Neuronal stem cell (in vitro differentiated cells): ENCODE measurements around the gene MPG. TPM values are rescaled to one million over a fixed set of nuclear protein-coding genes. Genes with fewer than 3 reads are reported as not detected.

Source experiments
- DNase-seq: peaks from one replicate; pipeline ENCODE4 v3.0.0-alpha.2; 2013; ENCODE audit warnings: low spot score
- H2AFZ ChIP-seq: one replicate; pipeline ENCODE4 v1.6.1; 2013; ENCODE audit warnings: mild to moderate bottlenecking, low read length, inconsistent platforms
- H2AK5ac ChIP-seq: 2 replicates; pipeline ENCODE4 v1.6.1; 2013; ENCODE audit warnings: low read depth, mild to moderate bottlenecking, inconsistent platforms, low read length, moderate library complexity, mixed read lengths
- H2BK120ac ChIP-seq: 2 replicates; pipeline ENCODE4 v1.6.1; 2013; ENCODE audit warnings: low read depth, mild to moderate bottlenecking, inconsistent platforms, low read length, moderate library complexity, mixed read lengths
- H2BK12ac ChIP-seq: one replicate; pipeline ENCODE4 v1.6.1; 2013; ENCODE audit warnings: low read length, inconsistent platforms
- H2BK15ac ChIP-seq: 2 replicates; pipeline ENCODE4 v1.6.1; 2013; ENCODE audit warnings: mild to moderate bottlenecking, low read length, inconsistent platforms, mixed read lengths
- H2BK5ac ChIP-seq: one replicate; pipeline ENCODE4 v1.6.1; 2013; ENCODE audit warnings: inconsistent platforms, mild to moderate bottlenecking, low read length, moderate library complexity
- H3K14ac ChIP-seq: one replicate; pipeline ENCODE4 v1.6.1; 2013; ENCODE audit warnings: low read length, inconsistent platforms
- H3K18ac ChIP-seq: 2 replicates; pipeline ENCODE4 v1.6.1; 2013; ENCODE audit warnings: low read length, inconsistent platforms
- H3K23ac ChIP-seq: 2 replicates; pipeline ENCODE4 v1.6.1; 2013; ENCODE audit warnings: low read depth, mild to moderate bottlenecking, mixed read lengths, low read length, inconsistent platforms; ENCODE audit not compliant: poor library complexity
- H3K27ac ChIP-seq: replicated peaks from 3 replicates; pipeline ENCODE4 v1.5.1; 2013; ENCODE audit warnings: low read length, inconsistent platforms
- H3K27me3 ChIP-seq, 3 experiments: 2 replicates each; pipeline ENCODE4 v1.6.1; 2013; ENCODE audit warnings: low read length in 3 of 3, mild to moderate bottlenecking in 2 of 3, inconsistent platforms in 1 of 3, low read depth in 1 of 3, mixed read lengths in 1 of 3, moderate library complexity in 1 of 3; ENCODE audit not compliant: control insufficient read depth in 3 of 3, insufficient read depth in 3 of 3
- H3K36me3 ChIP-seq, 2 donors: replicated peaks in 1 of 2; 2 replicates each; pipeline ENCODE4 v1.6.1; 2013; ENCODE audit warnings: low read length in 2 of 2; ENCODE audit not compliant: control insufficient read depth in 2 of 2, insufficient read depth in 2 of 2
- H3K4ac ChIP-seq: 2 replicates; pipeline ENCODE4 v1.6.1; 2013; ENCODE audit warnings: inconsistent platforms, mild to moderate bottlenecking, low read length, moderate library complexity
- H3K4me1 ChIP-seq, 2 donors: 1 replicate in 1 of 2; 2 replicates in 1 of 2; pipeline ENCODE4 v1.6.1; 2013; ENCODE audit warnings: low read length in 2 of 2, low read depth in 1 of 2; ENCODE audit not compliant: control insufficient read depth in 2 of 2, insufficient read depth in 1 of 2
- H3K4me2 ChIP-seq: one replicate; pipeline ENCODE4 v1.6.1; 2013; ENCODE audit warnings: mild to moderate bottlenecking, low read length, inconsistent platforms; ENCODE audit not compliant: insufficient read depth, poor library complexity, severe bottlenecking
- H3K4me3 ChIP-seq, 2 donors: 2 replicates each; pipeline ENCODE4 v1.5.1; 2013; ENCODE audit warnings: low read length in 2 of 2, mild to moderate bottlenecking in 2 of 2, inconsistent platforms in 1 of 2, moderate library complexity in 1 of 2
- H3K79me1 ChIP-seq: one replicate; pipeline ENCODE4 v1.6.1; 2013; ENCODE audit warnings: low read depth, mild to moderate bottlenecking, inconsistent platforms, low read length, moderate library complexity
- H3K9ac ChIP-seq: one replicate; pipeline ENCODE4 v1.6.1; 2013; ENCODE audit warnings: mild to moderate bottlenecking, low read depth, low read length, inconsistent platforms; ENCODE audit not compliant: poor library complexity
- H3K9me3 ChIP-seq, 2 donors: replicated peaks in 1 of 2; 2 replicates each; pipeline versions ENCODE3 to v1.6.1; 2013; ENCODE audit warnings: low read length in 2 of 2, mild to moderate bottlenecking in 2 of 2, inconsistent platforms in 1 of 2, low read depth in 1 of 2, mixed read lengths in 1 of 2, moderate library complexity in 1 of 2; ENCODE audit not compliant: control insufficient read depth in 2 of 2, insufficient read depth in 1 of 2
- H4K8ac ChIP-seq: one replicate; pipeline ENCODE4 v1.6.1; 2013; ENCODE audit warnings: low read depth, mild to moderate bottlenecking, inconsistent platforms, low read length, moderate library complexity
- H4K91ac ChIP-seq: one replicate; pipeline ENCODE4 v1.6.1; 2013; ENCODE audit warnings: low read length, low read depth, mild to moderate bottlenecking, inconsistent platforms; ENCODE audit not compliant: poor library complexity
- WGBS, 2 donors: extraction: QIAGEN DNeasy Blood & Tissue Kit; methylation state at CpG; one replicate each; pipeline ENCODE4 v1.1.7; 2013; ENCODE audit warnings: missing lambda C conversion rate in 2 of 2, mixed read lengths in 1 of 2; ENCODE audit not compliant: insufficient read length in 2 of 2, insufficient replicate concordance in 1 of 2; ENCODE audit errors: extremely low coverage in 2 of 2; 5-methylcytosine and 5-hydroxymethylcytosine counted together
- small RNA-seq: library from polyadenylated mRNA; stranded (forward); fragments of <200 nt; extraction: miRNeasy Mini kit (QIAGEN cat#:217004); gene quantifications from one replicate; pipeline ENCODE3, GENCODE V24; 2013; ENCODE audit not compliant: insufficient read depth

Gene MPG

GRCh38 chr16:130533-131173, 52.6 kb downstream of the MPG start:
- WGBS, 2 donors, result no CpG with 5 or more reads among the region's 15 CpGs
- H3K4ac ChIP-seq, result no peak overlapping the region

GRCh38 chr16:132120-132519, 54.1 kb downstream of the MPG start:
- Histone ChIP-seq H2BK120ac (no peak overlapping the region), H2BK5ac (no peak overlapping the region), H3K4me1 (no peaks in the 10 kb centered on the region), H3K4me3 (no peak overlapping the region), H3K14ac (no peak overlapping the region), H2AFZ (no peak overlapping the region), H3K9me3 (no peaks in the 10 kb centered on the region), H3K4me2 (no peak overlapping the region), H3K79me1 (no peaks in the 10 kb centered on the region), H3K27me3 (no peaks in the 10 kb centered on the region), H4K8ac (no peak overlapping the region), H3K4ac (no peak overlapping the region), H2AK5ac (no peak overlapping the region), H3K23ac (no peak overlapping the region), H3K36me3 (no peaks in the 10 kb centered on the region), H2BK12ac (no peak overlapping the region), H4K91ac (no peak overlapping the region), H3K27ac (no peak overlapping the region), H3K18ac (no peak overlapping the region), H2BK15ac (no peak overlapping the region), H3K9ac (no peak overlapping the region)
- DNase-seq, result no peak
- no CpG with 5 or more reads among the region's 7 CpGs for WGBS, 2 donors

More at GRCh38 chr16:130533-131173, 52.6 kb downstream of the MPG start:
- no peak overlapping the region for H2AFZ ChIP-seq
- H4K8ac ChIP-seq, result no peak overlapping the region
- H3K9ac ChIP-seq, result no peak overlapping the region
- no peaks in the 10 kb centered on the region for H3K27me3 ChIP-seq
- H3K4me1 ChIP-seq, result no peaks in the 10 kb centered on the region
- DNase-seq, result no peak
- no peak overlapping the region for H3K18ac ChIP-seq
- H2AK5ac ChIP-seq, result no peak overlapping the region
- H3K79me1 ChIP-seq, result no peaks in the 10 kb centered on the region
- H2BK12ac ChIP-seq, result no peak overlapping the region
- H3K27ac ChIP-seq, result no peak overlapping the region
- no peak overlapping the region for H3K23ac ChIP-seq
- H4K91ac ChIP-seq, result no peak overlapping the region
- H3K36me3 ChIP-seq, result no peaks in the 10 kb centered on the region
- H2BK15ac ChIP-seq, result no peak overlapping the region
- H3K4me2 ChIP-seq, result no peak overlapping the region
- H3K4me3 ChIP-seq, result no peak overlapping the region
- no peak overlapping the region for H3K14ac ChIP-seq
- H2BK5ac ChIP-seq, result no peak overlapping the region
- H2BK120ac ChIP-seq, result no peak overlapping the region
- H3K9me3 ChIP-seq, result no peaks in the 10 kb centered on the region

GRCh38 chr16:133716-134115, 55.7 kb downstream of the MPG start:
- no peak overlapping the region for H2AFZ ChIP-seq
- H3K9ac ChIP-seq, result no peak overlapping the region
- H3K4me3 ChIP-seq, result no peak overlapping the region
- no peak overlapping the region for H2BK5ac ChIP-seq
- H3K4me1 ChIP-seq, result no peaks in the 10 kb centered on the region
- H3K27me3 ChIP-seq, result no peaks in the 10 kb centered on the region
- H2BK12ac ChIP-seq, result no peak overlapping the region
- H3K36me3 ChIP-seq, result no peaks in the 10 kb centered on the region
- H4K91ac ChIP-seq, result no peak overlapping the region
- no peak overlapping the region for H2AK5ac ChIP-seq
- no peak overlapping the region for H2BK15ac ChIP-seq
- H3K4ac ChIP-seq, result no peak overlapping the region
- H3K18ac ChIP-seq, result no peak overlapping the region
- H2BK120ac ChIP-seq, result no peak overlapping the region
- H3K27ac ChIP-seq, result no peak overlapping the region
- no peak overlapping the region for H3K14ac ChIP-seq
- no peaks in the 10 kb centered on the region for H3K79me1 ChIP-seq
- H3K23ac ChIP-seq, result no peak overlapping the region
- H3K4me2 ChIP-seq, result no peak overlapping the region
- WGBS, 2 donors, result no CpG with 5 or more reads among the region's 2 CpGs
- H4K8ac ChIP-seq, result no peak overlapping the region
- H3K9me3 ChIP-seq, result no peaks in the 10 kb centered on the region
- DNase-seq, result no peak

Small RNA genes within 50 kb of the gene (small RNA-seq; reads per million reads assigned to genes)
- gene Z69720.2, result not detected
